AG09319 (cell line): Measurements from ENCODE around the gene TLCD2.

Experiments
- DNase-seq: peaks from one replicate; pipeline ENCODE4 v3.0.0-alpha.2; 2010; ENCODE audit warnings: low read depth; ENCODE audit errors: extremely low read depth
- CTCF ChIP-seq: IDR thresholded peaks from 2 replicates; pipeline ENCODE4 v1.5.1; 2011; ENCODE audit warnings: low read depth, mild to moderate bottlenecking, inconsistent platforms, low read length, moderate library complexity

Gene TLCD2

GRCh38 chr17:1727258-1727789, 17.1 kb upstream of the TLCD2 start:
- no peak for DNase-seq
- TF ChIP-seq CTCF, result no peak

DNA sequence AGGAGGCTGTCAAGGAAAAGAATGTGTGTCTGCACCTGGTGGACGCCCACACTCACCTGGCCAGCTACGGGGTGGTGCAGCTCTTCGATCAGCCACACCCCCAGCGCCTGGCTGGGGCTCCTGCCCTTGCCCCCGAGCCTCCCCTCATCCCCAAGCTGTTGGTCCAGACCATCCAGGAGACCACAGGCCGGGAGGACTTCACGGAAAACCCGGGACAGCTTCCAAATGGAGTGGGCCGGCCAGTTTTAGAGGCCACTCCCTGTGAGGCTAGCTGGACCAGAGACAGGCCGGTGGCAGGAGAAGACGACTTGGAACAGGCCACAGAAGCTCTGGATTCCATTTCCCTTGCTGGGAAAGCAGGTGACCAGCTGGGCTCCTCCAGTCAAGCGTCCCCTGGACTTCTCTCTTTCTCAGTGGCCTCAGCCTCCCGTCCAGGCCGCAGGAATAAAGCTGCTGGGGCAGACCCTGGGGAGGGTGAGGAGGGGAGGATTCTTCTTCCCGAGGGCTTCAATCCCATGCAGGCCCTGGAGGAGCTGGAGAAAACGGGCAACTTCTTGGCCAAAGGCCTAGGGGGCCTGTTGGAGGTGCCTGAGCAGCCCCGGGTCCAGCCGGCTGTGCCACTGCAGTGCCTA, 16.6 kb upstream of the TLCD2 start:
- DNase-seq, result no peak
- TF ChIP-seq CTCF, result no peak

DNA sequence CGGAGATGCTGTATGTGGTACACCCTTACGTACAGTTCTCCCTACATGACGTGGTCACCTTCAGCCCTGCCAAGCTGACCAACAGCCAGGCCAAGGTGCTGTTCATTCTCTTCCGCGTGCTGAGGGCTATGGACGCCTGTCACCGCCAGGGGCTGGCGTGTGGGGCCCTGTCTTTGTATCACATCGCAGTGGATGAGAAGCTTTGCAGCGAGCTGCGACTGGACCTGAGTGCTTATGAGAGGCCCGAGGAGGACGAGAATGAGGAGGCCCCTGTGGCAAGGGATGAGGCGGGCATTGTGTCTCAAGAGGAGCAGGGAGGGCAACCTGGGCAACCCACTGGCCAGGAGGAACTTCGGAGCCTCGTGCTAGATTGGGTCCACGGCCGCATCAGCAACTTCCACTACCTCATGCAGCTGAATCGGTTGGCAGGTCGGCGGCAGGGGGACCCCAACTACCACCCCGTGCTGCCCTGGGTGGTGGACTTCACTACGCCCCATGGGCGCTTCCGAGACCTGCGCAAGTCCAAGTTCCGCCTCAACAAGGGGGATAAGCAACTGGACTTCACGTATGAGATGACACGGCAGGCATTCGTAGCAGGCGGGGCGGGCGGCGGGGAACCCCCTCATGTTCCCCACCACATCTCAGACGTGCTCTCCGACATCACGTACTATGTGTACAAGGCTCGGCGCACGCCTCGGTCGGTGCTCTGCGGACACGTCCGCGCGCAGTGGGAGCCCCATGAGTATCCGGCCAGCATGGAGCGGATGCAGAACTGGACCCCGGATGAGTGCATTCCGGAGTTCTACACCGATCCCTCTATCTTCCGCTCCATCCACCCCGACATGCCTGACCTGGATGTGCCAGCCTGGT, 15.7 kb upstream of the TLCD2 start:
- TF ChIP-seq CTCF, result no peak
- DNase-seq, result no peak

DNA sequence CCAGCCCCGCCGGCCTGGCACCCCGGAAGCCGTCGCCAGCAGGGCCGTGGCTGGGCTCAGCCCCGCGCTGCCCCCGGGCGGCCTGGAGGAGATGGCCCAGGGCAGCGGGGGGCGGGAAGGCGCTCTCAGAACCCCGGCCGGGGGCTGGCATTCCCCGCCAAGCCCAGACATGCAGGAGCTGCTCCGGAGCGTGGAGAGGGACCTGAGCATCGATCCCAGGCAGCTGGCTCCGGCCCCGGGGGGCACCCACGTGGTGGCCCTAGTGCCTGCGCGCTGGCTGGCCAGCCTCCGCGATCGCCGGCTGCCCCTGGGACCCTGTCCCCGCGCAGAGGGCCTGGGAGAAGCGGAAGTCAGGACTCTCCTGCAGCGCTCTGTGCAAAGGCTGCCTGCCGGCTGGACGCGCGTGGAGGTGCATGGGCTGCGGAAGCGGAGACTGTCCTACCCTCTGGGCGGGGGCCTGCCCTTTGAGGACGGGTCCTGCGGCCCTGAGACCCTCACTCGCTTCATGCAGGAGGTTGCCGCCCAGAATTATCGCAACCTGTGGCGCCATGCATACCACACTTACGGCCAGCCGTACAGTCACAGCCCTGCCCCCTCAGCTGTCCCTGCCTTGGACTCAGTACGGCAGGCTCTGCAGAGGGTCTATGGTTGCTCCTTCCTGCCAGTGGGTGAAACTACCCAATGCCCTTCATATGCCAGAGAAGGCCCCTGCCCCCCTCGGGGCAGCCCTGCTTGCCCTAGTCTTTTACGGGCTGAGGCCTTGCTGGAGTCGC, 14.9 kb upstream of the TLCD2 start:
- TF ChIP-seq CTCF, result no peak
- DNase-seq, result no peak

DNA sequence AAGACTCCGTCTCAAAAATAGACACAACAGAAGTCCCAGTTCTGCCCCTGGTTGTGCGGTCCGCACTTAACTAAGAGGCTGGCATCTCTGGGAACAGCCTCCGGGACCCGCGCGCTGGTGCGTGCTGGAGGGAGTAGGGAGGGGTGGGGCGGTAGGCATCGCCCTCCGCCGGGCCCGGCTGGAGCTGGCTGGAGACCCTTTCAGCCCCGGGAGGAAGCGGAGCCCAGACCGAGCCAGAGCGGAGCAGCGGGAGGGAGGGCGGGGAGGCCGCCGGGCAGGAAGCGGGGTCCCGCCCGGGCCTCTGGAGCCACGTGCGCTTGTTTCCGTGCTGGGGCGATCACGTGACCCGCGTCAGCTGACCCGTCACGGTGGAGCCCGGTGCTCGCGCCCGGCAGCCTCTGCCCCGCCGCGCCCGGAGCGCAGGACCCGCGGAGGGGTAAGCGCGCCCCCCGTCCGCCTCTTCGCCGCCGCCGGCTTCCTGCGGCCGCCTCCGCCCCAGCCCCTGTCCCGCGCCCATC, 14.2 kb upstream of the TLCD2 start, which contains the start of gene WDR81:
Gene WDR81 (plus strand): TSS at position 354 of the 518 bp plus-strand sequence. CDS start 256 bp downstream, outside the sequence.
- peak; percentile 60 for DNase-seq
- TF ChIP-seq CTCF, result no peak

DNA sequence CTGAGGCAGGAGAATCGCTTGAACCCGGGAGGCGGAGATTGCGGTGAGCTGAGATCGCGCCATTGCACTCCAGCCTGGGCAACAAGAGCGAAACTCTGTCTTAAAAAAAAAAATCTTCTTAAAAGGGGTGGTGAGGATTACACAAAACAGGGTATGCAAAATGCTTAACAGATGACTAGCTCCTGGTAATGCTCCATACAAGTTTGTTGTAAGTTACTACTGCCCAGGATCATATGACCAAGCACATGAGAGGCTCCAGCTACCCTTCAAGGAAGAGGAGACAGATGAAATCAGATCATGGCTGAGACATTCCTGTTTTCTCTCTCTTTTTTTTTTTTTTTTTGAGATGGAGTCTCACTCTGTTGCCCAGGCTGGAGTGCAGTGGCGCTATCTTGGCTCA, 11.8 kb upstream of the TLCD2 start:
- peak; percentile 58 for DNase-seq

- TF ChIP-seq CTCF, result peak; percentile 99
- no peak for DNase-seq
These were observed 10.7 kb upstream of the TLCD2 start for GRCh38 chr17:1720856-1721386.
